Calu3 (cell line): Measurements from ENCODE around the gene DOCK10. TPM values are rescaled to one million over a fixed set of nuclear protein-coding genes. Genes with fewer than 3 reads are reported as not detected.

ENCODE experiments used
- BruUV-seq: library from RNA; stranded (reverse); fragments of 400-500 nt; replicated peaks from 2 replicates; lab custom pipeline; 2021; lab: Mats Ljungman, UMichigan
- CTCF ChIA-PET: fragments of 300-600 bp; sonication (Branson Sonifier 250); formaldehyde crosslinking; loops from one replicate; lab custom pipeline; 2022; ENCODE audit warnings: antibody characterized with exemption; lab: Charles Lee
- DNase-seq: peaks from one replicate; pipeline ENCODE4 v3.0.0; 2022
- H3K27ac Mint-ChIP-seq: one replicate; pipeline ENCODE4 v1.8.0; 2022; ENCODE audit warnings: mixed read lengths; ENCODE audit not compliant: unreplicated experiment
- H3K27me3 Mint-ChIP-seq: one replicate; pipeline ENCODE4 v1.8.0; 2022; ENCODE audit warnings: mixed read lengths; ENCODE audit not compliant: unreplicated experiment
- H3K36me3 Mint-ChIP-seq: one replicate; pipeline ENCODE4 v1.8.0; 2022; ENCODE audit warnings: mild to moderate bottlenecking, moderate library complexity, mixed read lengths; ENCODE audit not compliant: insufficient read depth, unreplicated experiment
- H3K4me1 Mint-ChIP-seq: one replicate; pipeline ENCODE4 v1.8.0; 2022; ENCODE audit warnings: mild to moderate bottlenecking, low read depth, mixed read lengths; ENCODE audit not compliant: unreplicated experiment
- H3K4me3 Mint-ChIP-seq: one replicate; pipeline ENCODE4 v1.8.0; 2022; ENCODE audit warnings: mild to moderate bottlenecking, low read depth, moderate library complexity, mixed read lengths; ENCODE audit not compliant: unreplicated experiment
- H3K9me3 Mint-ChIP-seq: one replicate; pipeline ENCODE4 v1.8.0; 2022; ENCODE audit warnings: low read depth, mixed read lengths; ENCODE audit not compliant: unreplicated experiment
- CTCF ChIP-seq: fragments of 200-600 bp; IDR thresholded peaks from one replicate; pipeline ENCODE4 v1.8.0; 2022; ENCODE audit warnings: antibody characterized with exemption; ENCODE audit not compliant: unreplicated experiment
- intact Hi-C: fragments of 100-400 bp; cut with micrococcal nuclease; formaldehyde crosslinking; loops from one replicate; pipeline ENCODE4 v1.10.0; 2022; ENCODE audit not compliant: unreplicated experiment
- total RNA-seq: library from RNA; stranded (reverse); gene quantifications from 2 replicates; pipeline ENCODE4 v1.2.3, GENCODE V29; 2022

DOCK10 gene
- total RNA-seq, 1 experiment from 2014 or later = 11.9 TPM

- no peaks in the 10 kb centered on the region for H3K36me3 Mint-ChIP-seq
- no peak overlapping the region for H3K4me3 Mint-ChIP-seq
- no peak for TF ChIP-seq CTCF
- no peaks in the 10 kb centered on the region for H3K4me1 Mint-ChIP-seq
- intact Hi-C loops = no loop called here
- no peak for DNase-seq
- CTCF ChIA-PET = no interaction called here
- H3K27ac Mint-ChIP-seq = no peak overlapping the region
- no TSS peak for BruUV-seq
- H3K27me3 Mint-ChIP-seq = no peaks in the 10 kb centered on the region
- H3K9me3 Mint-ChIP-seq = no peaks in the 10 kb centered on the region
Measured at GRCh38 chr2:224904381-224904780, 137.9 kb downstream of the DOCK10 start.

- CTCF ChIA-PET = no interaction called here
- H3K27ac Mint-ChIP-seq = no peak overlapping the region
- H3K27me3 Mint-ChIP-seq = no peaks in the 10 kb centered on the region
Measured at GRCh38 chr2:224903621-224904020, 138.6 kb downstream of the DOCK10 start.

GRCh38 chr2:224901121-224901676, 141.1 kb downstream of the DOCK10 start:
- Mint-ChIP-seq H3K36me3 (peaks cover 4% of the 10 kb centered on the region), H3K27ac (no peak overlapping the region), H3K9me3 (no peaks in the 10 kb centered on the region), H3K4me3 (no peak overlapping the region), H3K4me1 (no peaks in the 10 kb centered on the region), H3K27me3 (no peaks in the 10 kb centered on the region)
- no peak for DNase-seq
- no TSS peak for BruUV-seq
- no peak for TF ChIP-seq CTCF
- CTCF ChIA-PET = no interaction called here
- intact Hi-C loops = no loop called here

More at GRCh38 chr2:224903621-224904020, 138.6 kb downstream of the DOCK10 start:
- no peak for TF ChIP-seq CTCF
- H3K4me1 Mint-ChIP-seq = no peaks in the 10 kb centered on the region
- intact Hi-C loops = no loop called here
- no peaks in the 10 kb centered on the region for H3K36me3 Mint-ChIP-seq
- DNase-seq = no peak
- no peak overlapping the region for H3K4me3 Mint-ChIP-seq
- H3K9me3 Mint-ChIP-seq = no peaks in the 10 kb centered on the region
- BruUV-seq = no TSS peak

GRCh38 chr2:224895377-224895776, 146.9 kb downstream of the DOCK10 start:
- Mint-ChIP-seq H3K27me3 (no peaks in the 10 kb centered on the region), H3K9me3 (no peaks in the 10 kb centered on the region), H3K36me3 (peaks cover 4% of the 10 kb centered on the region), H3K4me1 (no peaks in the 10 kb centered on the region), H3K4me3 (no peak overlapping the region), H3K27ac (no peak overlapping the region)
- CTCF ChIA-PET = interaction anchor here (0.6 to 1.3 kb wide), 2 partner anchors 15 to 21 kb away, joined by 3 to 4 read pairs; no protein-coding TSS in a partner anchor
- BruUV-seq = no TSS peak
- intact Hi-C loops = no loop called here
- no peak for DNase-seq
- TF ChIP-seq CTCF = no peak
